HCT116 (cell line): ENCODE data around the gene METTL6. TPM values are rescaled to one million over a fixed set of nuclear protein-coding genes. Genes with fewer than 3 reads are reported as not detected.

ENCODE experiments used
- ATAC-seq: fragments of 200-7000 bp; cut with Tn5 transposase; 2 replicates; pipeline ENCODE4 v1.9.1; 2020; ENCODE audit warnings: mild to moderate bottlenecking, moderate library complexity
- BruUV-seq: library from RNA; stranded (reverse); fragments of 400-500 nt; replicated peaks from 2 replicates; lab custom pipeline; 2021; lab: Mats Ljungman, UMichigan
- CTCF ChIA-PET: fragments of 300-600 bp; sonication (Branson Sonifier 250); formaldehyde crosslinking; loops from one replicate; lab custom pipeline; 2021; ENCODE audit warnings: antibody characterized with exemption; lab: Charles Lee
- POLR2A ChIA-PET: fragments of 300-600, 350-600 bp; sonication (Branson Sonifier 250); formaldehyde crosslinking; loops from one replicate; lab custom pipeline; 2021; ENCODE audit warnings: antibody characterized with exemption; lab: Charles Lee
- RAD21 ChIA-PET, 2 experiments: fragments of 300-600 bp; sonication (Branson Sonifier 250); formaldehyde crosslinking; loops; one replicate each; lab custom pipeline; 2023; ENCODE audit warnings: low total read pairs in 2 of 2; ENCODE audit not compliant: uncharacterized antibody in 2 of 2, unreplicated experiment in 2 of 2, low non-redundant PET in 1 of 2; lab: Charles Lee
- DNase-seq: peaks from one replicate; pipeline ENCODE4 v3.0.0-alpha.2; 2010; ENCODE audit warnings: low read depth, low spot score
- H2AFZ ChIP-seq: fragments of 200-600 bp; shearing (Covaris generic), sonication (generic); 2 replicates; pipeline ENCODE4 v1.6.1; 2017; ENCODE audit warnings: low read depth, mixed run types, mixed read lengths, antibody characterized with exemption, low read length; ENCODE audit not compliant: poor library complexity, severe bottlenecking
- H3K27ac ChIP-seq: 2 replicates; pipeline ENCODE4 v1.5.1; 2012; ENCODE audit warnings: low read depth, low read length
- H3K27me3 ChIP-seq: fragments of 200-600 bp; sonication (generic); 2 replicates; pipeline ENCODE4 v1.6.1; 2016; ENCODE audit warnings: mixed run types, low read length, mixed read lengths; ENCODE audit not compliant: insufficient read depth
- H3K36me3 ChIP-seq, 2 experiments: fragments of 200-500 bp in 1 of 2; fragments of 200-600 bp in 1 of 2; sonication (Bioruptor generic) in 1 of 2; sonication (generic) in 1 of 2; 2 replicates each; pipeline versions ENCODE4 v1.5.1 to v1.6.1; 2014 to 2016; ENCODE audit warnings: low read length in 2 of 2, inconsistent platforms in 1 of 2, mixed read lengths in 1 of 2, mixed run types in 1 of 2; ENCODE audit not compliant: insufficient read depth in 2 of 2, control insufficient read depth in 1 of 2
- H3K4me1 ChIP-seq, 2 experiments: fragments of 200-600 bp in 1 of 2; sonication (generic) in 1 of 2; 2 replicates each; pipeline versions ENCODE4 v1.5.1 to v1.6.1; 2012 to 2017; ENCODE audit warnings: low read length in 2 of 2, inconsistent platforms in 1 of 2, mild to moderate bottlenecking in 1 of 2, mixed read lengths in 1 of 2, mixed run types in 1 of 2, moderate library complexity in 1 of 2; ENCODE audit not compliant: insufficient read depth in 2 of 2, control insufficient read depth in 1 of 2
- H3K4me2 ChIP-seq: fragments of 200-600 bp; sonication (generic); 2 replicates; pipeline ENCODE4 v1.6.1; 2017; ENCODE audit warnings: mixed run types, low read length, mixed read lengths
- H3K4me3 ChIP-seq, 2 experiments: fragments of 200-600 bp in 1 of 2; sonication (generic) in 1 of 2; replicated peaks in 1 of 2; 2 replicates each; pipeline ENCODE4 v1.5.1; 2011 to 2016; ENCODE audit warnings: low read length in 2 of 2, control low read depth in 1 of 2, low read depth in 1 of 2, mild to moderate bottlenecking in 1 of 2, mixed read lengths in 1 of 2, mixed run types in 1 of 2
- H3K79me2 ChIP-seq: fragments of 200-600 bp; sonication (generic); 2 replicates; pipeline ENCODE4 v1.6.1; 2017; ENCODE audit warnings: mild to moderate bottlenecking, mixed run types, low read length, moderate library complexity, mixed read lengths; ENCODE audit not compliant: insufficient read depth
- H3K9ac ChIP-seq: fragments of 200-600 bp; sonication (generic); 2 replicates; pipeline ENCODE4 v1.6.1; 2016; ENCODE audit warnings: low read length, mixed read lengths
- H3K9me2 ChIP-seq: fragments of 200-600 bp; sonication (generic), shearing (Covaris generic); 2 replicates; pipeline ENCODE4 v1.6.1; 2017; ENCODE audit warnings: mixed run types, mild to moderate bottlenecking, moderate library complexity; ENCODE audit not compliant: insufficient read depth
- H3K9me3 ChIP-seq, 2 experiments: fragments of 200-500 bp in 1 of 2; fragments of 200-600 bp in 1 of 2; sonication (Bioruptor generic) in 1 of 2; sonication (generic) in 1 of 2; 2 replicates each; pipeline ENCODE4 v1.6.1; 2014 to 2017; ENCODE audit warnings: low read length in 2 of 2, mixed read lengths in 2 of 2, inconsistent platforms in 1 of 2, low read depth in 1 of 2, mild to moderate bottlenecking in 1 of 2, mixed run types in 1 of 2, moderate library complexity in 1 of 2; ENCODE audit not compliant: control insufficient read depth in 1 of 2, insufficient read depth in 1 of 2
- H4K20me1 ChIP-seq: fragments of 200-600 bp; sonication (generic), shearing (Covaris generic); 2 replicates; pipeline ENCODE4 v1.6.1; 2017; ENCODE audit warnings: mixed run types, mild to moderate bottlenecking, moderate library complexity; ENCODE audit not compliant: insufficient read depth
- CEBPB ChIP-seq: IDR thresholded peaks from 2 replicates; pipeline ENCODE4 v1.6.1; 2012; ENCODE audit warnings: low read depth
- EZH2phosphoT487 ChIP-seq: fragments of 200-600 bp; IDR thresholded peaks from 2 replicates; pipeline ENCODE4 v1.6.1; 2018; ENCODE audit warnings: antibody characterized with exemption, borderline replicate concordance
- FOSL1 ChIP-seq: IDR thresholded peaks from 2 replicates; pipeline ENCODE4 v1.6.1; 2012; ENCODE audit warnings: low read depth
- POLR2A ChIP-seq: IDR thresholded peaks from 2 replicates; pipeline ENCODE4 v1.7.0; 2011; ENCODE audit warnings: borderline replicate concordance; ENCODE audit not compliant: insufficient read depth, insufficient read length; ENCODE audit errors: extremely low read depth
- RAD21 ChIP-seq: IDR thresholded peaks from 2 replicates; pipeline ENCODE4 v1.6.1; 2012; ENCODE audit warnings: low read depth, mild to moderate bottlenecking
- SRF ChIP-seq: IDR thresholded peaks from 2 replicates; pipeline ENCODE4 v1.6.1; 2012; ENCODE audit warnings: low read depth
- ZFX ChIP-seq: fragments of 450-650 bp; IDR thresholded peaks from 2 replicates; pipeline ENCODE4 v1.6.1; 2017
- intact Hi-C: fragments of 100-400 bp; cut with micrococcal nuclease; formaldehyde crosslinking; loops from 2 replicates; pipeline ENCODE4 v1.10.0; 2022
- total RNA-seq: library from RNA; stranded (reverse); gene quantifications from one replicate; pipeline ENCODE4 v1.2.1, GENCODE V29; 2021; ENCODE audit not compliant: unreplicated experiment
- TF ChIP-seq, protein P1 (sequence below): IDR thresholded peaks from 2 replicates; pipeline ENCODE4 v1.6.1; 2012; ENCODE audit warnings: low read depth
- TF ChIP-seq, protein P2 (sequence below): IDR thresholded peaks from 2 replicates; pipeline ENCODE4 v1.6.1; 2011; ENCODE audit warnings: mild to moderate bottlenecking, low read length, moderate library complexity; ENCODE audit not compliant: insufficient replicate concordance; ENCODE audit errors: extremely low read depth

Gene METTL6
- total RNA-seq, 1 experiment from 2014 or later = 14.7 TPM

DNA sequence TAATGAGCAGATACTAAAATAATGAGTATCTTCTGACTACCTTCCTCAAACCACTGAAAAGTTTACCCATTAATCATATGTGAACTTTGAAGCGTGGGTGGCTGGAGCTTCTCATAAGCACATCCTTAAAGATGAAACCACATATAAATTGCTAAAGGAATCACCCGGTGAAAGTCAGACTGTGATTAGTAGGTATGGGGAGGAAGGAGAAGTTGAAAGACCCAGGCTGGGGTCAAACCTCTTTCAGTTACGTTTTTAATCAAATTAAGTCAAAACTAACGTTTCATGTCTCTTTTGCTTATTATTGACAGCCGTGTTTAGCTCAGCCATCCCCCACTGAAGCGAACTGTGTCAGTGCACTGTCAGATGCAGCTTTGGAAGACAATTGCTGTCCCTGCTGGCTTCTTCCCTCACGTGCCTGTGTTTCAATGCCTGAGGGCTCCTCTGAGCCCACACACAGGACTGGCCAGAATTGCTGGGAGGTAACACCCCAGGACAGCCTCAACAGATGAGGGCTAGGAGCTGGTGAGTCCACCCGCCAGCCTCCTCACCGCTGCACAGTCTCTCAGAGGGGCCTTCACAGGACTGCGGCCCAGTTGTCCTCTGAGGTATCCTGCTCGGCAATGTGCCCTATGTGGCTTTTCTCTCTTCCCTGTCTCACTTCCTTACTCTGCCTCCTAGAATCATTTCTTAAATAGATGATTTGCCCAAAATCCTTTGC is 65.7 kb downstream of the METTL6 start:
- Histone ChIP-seq H2AFZ (peak overlapping the region; percentile 95), H3K9ac (peak overlapping the region; percentile 54), H3K27ac (no peak overlapping the region), H3K4me2 (peak overlapping the region; percentile 55), H3K79me2 (no peaks in the 10 kb centered on the region), H3K4me3 (peak overlapping the region in 1 of 2 experiments; percentile 12; a peak in 1 of 4 replicates), H3K36me3 (no peaks in the 10 kb centered on the region), H3K9me3 (no peaks in the 10 kb centered on the region), H3K4me1 (peaks cover 10 to 37% of the 10 kb centered on the region in 2 experiments), H4K20me1 (no peaks in the 10 kb centered on the region), H3K9me2 (no peaks in the 10 kb centered on the region), H3K27me3 (no peaks in the 10 kb centered on the region)
- TF ChIP-seq, protein P1, sequence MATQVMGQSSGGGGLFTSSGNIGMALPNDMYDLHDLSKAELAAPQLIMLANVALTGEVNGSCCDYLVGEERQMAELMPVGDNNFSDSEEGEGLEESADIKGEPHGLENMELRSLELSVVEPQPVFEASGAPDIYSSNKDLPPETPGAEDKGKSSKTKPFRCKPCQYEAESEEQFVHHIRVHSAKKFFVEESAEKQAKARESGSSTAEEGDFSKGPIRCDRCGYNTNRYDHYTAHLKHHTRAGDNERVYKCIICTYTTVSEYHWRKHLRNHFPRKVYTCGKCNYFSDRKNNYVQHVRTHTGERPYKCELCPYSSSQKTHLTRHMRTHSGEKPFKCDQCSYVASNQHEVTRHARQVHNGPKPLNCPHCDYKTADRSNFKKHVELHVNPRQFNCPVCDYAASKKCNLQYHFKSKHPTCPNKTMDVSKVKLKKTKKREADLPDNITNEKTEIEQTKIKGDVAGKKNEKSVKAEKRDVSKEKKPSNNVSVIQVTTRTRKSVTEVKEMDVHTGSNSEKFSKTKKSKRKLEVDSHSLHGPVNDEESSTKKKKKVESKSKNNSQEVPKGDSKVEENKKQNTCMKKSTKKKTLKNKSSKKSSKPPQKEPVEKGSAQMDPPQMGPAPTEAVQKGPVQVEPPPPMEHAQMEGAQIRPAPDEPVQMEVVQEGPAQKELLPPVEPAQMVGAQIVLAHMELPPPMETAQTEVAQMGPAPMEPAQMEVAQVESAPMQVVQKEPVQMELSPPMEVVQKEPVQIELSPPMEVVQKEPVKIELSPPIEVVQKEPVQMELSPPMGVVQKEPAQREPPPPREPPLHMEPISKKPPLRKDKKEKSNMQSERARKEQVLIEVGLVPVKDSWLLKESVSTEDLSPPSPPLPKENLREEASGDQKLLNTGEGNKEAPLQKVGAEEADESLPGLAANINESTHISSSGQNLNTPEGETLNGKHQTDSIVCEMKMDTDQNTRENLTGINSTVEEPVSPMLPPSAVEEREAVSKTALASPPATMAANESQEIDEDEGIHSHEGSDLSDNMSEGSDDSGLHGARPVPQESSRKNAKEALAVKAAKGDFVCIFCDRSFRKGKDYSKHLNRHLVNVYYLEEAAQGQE = no peak
- TF ChIP-seq, protein P2, sequence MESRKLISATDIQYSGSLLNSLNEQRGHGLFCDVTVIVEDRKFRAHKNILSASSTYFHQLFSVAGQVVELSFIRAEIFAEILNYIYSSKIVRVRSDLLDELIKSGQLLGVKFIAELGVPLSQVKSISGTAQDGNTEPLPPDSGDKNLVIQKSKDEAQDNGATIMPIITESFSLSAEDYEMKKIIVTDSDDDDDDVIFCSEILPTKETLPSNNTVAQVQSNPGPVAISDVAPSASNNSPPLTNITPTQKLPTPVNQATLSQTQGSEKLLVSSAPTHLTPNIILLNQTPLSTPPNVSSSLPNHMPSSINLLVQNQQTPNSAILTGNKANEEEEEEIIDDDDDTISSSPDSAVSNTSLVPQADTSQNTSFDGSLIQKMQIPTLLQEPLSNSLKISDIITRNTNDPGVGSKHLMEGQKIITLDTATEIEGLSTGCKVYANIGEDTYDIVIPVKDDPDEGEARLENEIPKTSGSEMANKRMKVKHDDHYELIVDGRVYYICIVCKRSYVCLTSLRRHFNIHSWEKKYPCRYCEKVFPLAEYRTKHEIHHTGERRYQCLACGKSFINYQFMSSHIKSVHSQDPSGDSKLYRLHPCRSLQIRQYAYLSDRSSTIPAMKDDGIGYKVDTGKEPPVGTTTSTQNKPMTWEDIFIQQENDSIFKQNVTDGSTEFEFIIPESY = no peak
- no peak for TF ChIP-seq FOSL1
- TF ChIP-seq ZFX = no peak
- TF ChIP-seq SRF = no peak
- TF ChIP-seq CEBPB = no peak
- no peak for TF ChIP-seq RAD21
- no peak for TF ChIP-seq POLR2A
- no peak for TF ChIP-seq EZH2phosphoT487
- DNase-seq = no peak
- POLR2A ChIA-PET = no interaction called here
- RAD21 ChIA-PET = no interaction called here
- BruUV-seq = no TSS peak
- intact Hi-C loops = loop anchor here (1.0 kb wide), 1 partner anchor 17 kb away; no protein-coding TSS in a partner anchor
- CTCF ChIA-PET = interaction anchor here (0.6 to 1.1 kb wide), 2 partner anchors 29 to 44 kb away, joined by 3 read pairs; partner anchors contain the start of gene SH3BP5
- ATAC-seq = peak; percentile 46
